ENCODE measurements around the gene USP7.
"Not testable (repeated sequence)": the region's sequence is repeated elsewhere in the genome, so short reads cannot be mapped to it uniquely, and the experiment has no call there.

USP7 gene

GRCh38 chr16:8872967-8873865 lies 90.5 kb downstream of the USP7 start:
- DNase-seq, result no peak

- no peak for DNase-seq
Observed at GRCh38 chr16:8872071-8872470, 91.6 kb downstream of the USP7 start.

GRCh38 chr16:8869988-8870241 lies 93.8 kb downstream of the USP7 start:
- DNase-seq, result not testable (repeated sequence)

- DNase-seq, result no peak
Observed at GRCh38 chr16:8869212-8869987, 94.3 kb downstream of the USP7 start.

GRCh38 chr16:8868416-8869211 lies 95.1 kb downstream of the USP7 start, which contains the start of gene CARHSP1:
CARHSP1 (minus strand) TSS chr16:8869006; CDS start chr16:8859328, 9,678 bp downstream.
- peak; percentile 88 for DNase-seq

GRCh38 chr16:8867932-8868415 lies 95.7 kb downstream of the USP7 start:
- DNase-seq, result peak; percentile 51

GRCh38 chr16:8867216-8867931 lies 96.3 kb downstream of the USP7 start:
- DNase-seq, result no peak

- DNase-seq, result no peak
Observed at GRCh38 chr16:8866884-8867215, 96.9 kb downstream of the USP7 start.

- DNase-seq, result no peak
Observed at GRCh38 chr16:8866118-8866883, 97.4 kb downstream of the USP7 start.

GRCh38 chr16:8865145-8865882 lies 98.4 kb downstream of the USP7 start:
- no peak for DNase-seq

GRCh38 chr16:8864480-8865110 lies 99.1 kb downstream of the USP7 start:
- DNase-seq, result no peak

GRCh38 chr16:8863594-8864424 lies 99.9 kb downstream of the USP7 start:
- DNase-seq, result no peak

- DNase-seq, result no peak
Observed at GRCh38 chr16:8862309-8863130, 101.2 kb downstream of the USP7 start.

- DNase-seq, result no peak
Observed at GRCh38 chr16:8861563-8862308, 102.0 kb downstream of the USP7 start.

- DNase-seq, result no peak
Observed at GRCh38 chr16:8859913-8860881, 103.5 kb downstream of the USP7 start.
